ENCODE data around the gene STX8. TPM values are rescaled to one million over a fixed set of nuclear protein-coding genes. Genes with fewer than 3 reads are reported as not detected.

The STX8 gene
- total and polyA plus RNA-seq, 9 of the 15 experiments (the other 6 are each of a cell fraction or from before 2014, with no cell fraction given): 14.6 to 42.5 (median 22.1) TPM

DNA sequence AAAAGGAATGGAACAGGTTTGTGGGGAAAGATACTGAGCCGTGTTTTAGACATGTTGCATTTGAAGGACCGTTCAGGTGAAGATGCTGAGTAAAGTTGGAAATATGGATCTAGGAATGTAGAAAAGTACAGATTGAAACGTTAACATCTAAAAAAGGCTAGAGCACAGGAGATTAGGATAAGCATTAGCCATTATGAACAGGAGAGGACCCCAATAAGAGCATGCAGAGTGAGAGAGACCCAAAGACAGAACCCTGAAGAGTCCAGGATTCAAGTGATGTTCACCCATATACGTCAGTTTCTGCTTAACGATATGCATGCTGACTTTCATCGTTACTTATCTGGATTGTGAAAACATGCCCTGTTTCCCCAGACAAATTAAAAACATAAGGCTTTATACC lies 140.5 kb downstream of the STX8 start (continued):
- TF ChIP-seq, protein P1, sequence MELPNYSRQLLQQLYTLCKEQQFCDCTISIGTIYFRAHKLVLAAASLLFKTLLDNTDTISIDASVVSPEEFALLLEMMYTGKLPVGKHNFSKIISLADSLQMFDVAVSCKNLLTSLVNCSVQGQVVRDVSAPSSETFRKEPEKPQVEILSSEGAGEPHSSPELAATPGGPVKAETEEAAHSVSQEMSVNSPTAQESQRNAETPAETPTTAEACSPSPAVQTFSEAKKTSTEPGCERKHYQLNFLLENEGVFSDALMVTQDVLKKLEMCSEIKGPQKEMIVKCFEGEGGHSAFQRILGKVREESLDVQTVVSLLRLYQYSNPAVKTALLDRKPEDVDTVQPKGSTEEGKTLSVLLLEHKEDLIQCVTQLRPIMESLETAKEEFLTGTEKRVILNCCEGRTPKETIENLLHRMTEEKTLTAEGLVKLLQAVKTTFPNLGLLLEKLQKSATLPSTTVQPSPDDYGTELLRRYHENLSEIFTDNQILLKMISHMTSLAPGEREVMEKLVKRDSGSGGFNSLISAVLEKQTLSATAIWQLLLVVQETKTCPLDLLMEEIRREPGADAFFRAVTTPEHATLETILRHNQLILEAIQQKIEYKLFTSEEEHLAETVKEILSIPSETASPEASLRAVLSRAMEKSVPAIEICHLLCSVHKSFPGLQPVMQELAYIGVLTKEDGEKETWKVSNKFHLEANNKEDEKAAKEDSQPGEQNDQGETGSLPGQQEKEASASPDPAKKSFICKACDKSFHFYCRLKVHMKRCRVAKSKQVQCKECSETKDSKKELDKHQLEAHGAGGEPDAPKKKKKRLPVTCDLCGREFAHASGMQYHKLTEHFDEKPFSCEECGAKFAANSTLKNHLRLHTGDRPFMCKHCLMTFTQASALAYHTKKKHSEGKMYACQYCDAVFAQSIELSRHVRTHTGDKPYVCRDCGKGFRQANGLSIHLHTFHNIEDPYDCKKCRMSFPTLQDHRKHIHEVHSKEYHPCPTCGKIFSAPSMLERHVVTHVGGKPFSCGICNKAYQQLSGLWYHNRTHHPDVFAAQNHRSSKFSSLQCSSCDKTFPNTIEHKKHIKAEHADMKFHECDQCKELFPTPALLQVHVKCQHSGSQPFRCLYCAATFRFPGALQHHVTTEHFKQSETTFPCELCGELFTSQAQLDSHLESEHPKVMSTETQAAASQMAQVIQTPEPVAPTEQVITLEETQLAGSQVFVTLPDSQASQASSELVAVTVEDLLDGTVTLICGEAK (IDR thresholded peaks at IDR 0.05): no peak
- TF ChIP-seq, protein P1 (CRISPR knock-in tag; IDR thresholded peaks at IDR 0.05): no peak
- TF ChIP-seq, protein P2, sequence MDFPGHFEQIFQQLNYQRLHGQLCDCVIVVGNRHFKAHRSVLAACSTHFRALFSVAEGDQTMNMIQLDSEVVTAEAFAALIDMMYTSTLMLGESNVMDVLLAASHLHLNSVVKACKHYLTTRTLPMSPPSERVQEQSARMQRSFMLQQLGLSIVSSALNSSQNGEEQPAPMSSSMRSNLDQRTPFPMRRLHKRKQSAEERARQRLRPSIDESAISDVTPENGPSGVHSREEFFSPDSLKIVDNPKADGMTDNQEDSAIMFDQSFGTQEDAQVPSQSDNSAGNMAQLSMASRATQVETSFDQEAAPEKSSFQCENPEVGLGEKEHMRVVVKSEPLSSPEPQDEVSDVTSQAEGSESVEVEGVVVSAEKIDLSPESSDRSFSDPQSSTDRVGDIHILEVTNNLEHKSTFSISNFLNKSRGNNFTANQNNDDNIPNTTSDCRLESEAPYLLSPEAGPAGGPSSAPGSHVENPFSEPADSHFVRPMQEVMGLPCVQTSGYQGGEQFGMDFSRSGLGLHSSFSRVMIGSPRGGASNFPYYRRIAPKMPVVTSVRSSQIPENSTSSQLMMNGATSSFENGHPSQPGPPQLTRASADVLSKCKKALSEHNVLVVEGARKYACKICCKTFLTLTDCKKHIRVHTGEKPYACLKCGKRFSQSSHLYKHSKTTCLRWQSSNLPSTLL (IDR thresholded peaks at IDR 0.05): no peak
- TF ChIP-seq ILK (tag; IDR thresholded peaks at IDR 0.05; ENCODE audit: borderline replicate concordance, low read depth): no peak
